Astrocyte (in vitro differentiated cells and primary cell): Measurements from ENCODE around the gene STRN. TPM values are rescaled to one million over a fixed set of nuclear protein-coding genes. Genes with fewer than 3 reads are reported as not detected.

Experiments used
- DNase-seq: peaks from one replicate; pipeline ENCODE4 v3.0.0-alpha.2; 2010; ENCODE audit warnings: low read depth
- FAIRE-seq: peaks from 2 replicates; lab custom pipeline; 2011; peaks lifted over from hg19 to GRCh38; lab: Jason Lieb, UNC
- H2AFZ ChIP-seq: 2 replicates; pipeline ENCODE4 v1.6.0; 2012; ENCODE audit warnings: low read depth, low read length, inconsistent platforms
- H3K27ac ChIP-seq: 2 replicates; pipeline ENCODE4 v1.5.1; 2011; ENCODE audit warnings: low read depth, low read length, inconsistent platforms
- H3K27me3 ChIP-seq: 2 replicates; pipeline ENCODE4 v1.6.0; 2011; ENCODE audit warnings: low read length, inconsistent platforms; ENCODE audit not compliant: insufficient read depth
- H3K36me3 ChIP-seq: 2 replicates; pipeline ENCODE4 v1.5.1; 2011; ENCODE audit warnings: low read length, inconsistent platforms; ENCODE audit not compliant: insufficient read depth
- H3K4me1 ChIP-seq: 2 replicates; pipeline ENCODE4 v1.5.1; 2011; ENCODE audit warnings: low read length, inconsistent platforms; ENCODE audit not compliant: insufficient read depth
- H3K4me2 ChIP-seq: 2 replicates; pipeline ENCODE4 v1.6.0; 2012; ENCODE audit warnings: low read length, inconsistent platforms
- H3K4me3 ChIP-seq: 2 replicates; pipeline ENCODE4 v1.5.1; 2011; ENCODE audit warnings: low read depth, mild to moderate bottlenecking, low read length, inconsistent platforms; ENCODE audit not compliant: insufficient read depth
- H3K79me2 ChIP-seq: 2 replicates; pipeline ENCODE4 v1.6.0; 2012; ENCODE audit warnings: mild to moderate bottlenecking, low read length, inconsistent platforms; ENCODE audit not compliant: insufficient read depth
- H3K9ac ChIP-seq: 2 replicates; pipeline ENCODE4 v1.6.0; 2012; ENCODE audit warnings: mild to moderate bottlenecking, low read length, inconsistent platforms
- H3K9me3 ChIP-seq: 2 replicates; pipeline ENCODE4 v1.5.1; 2012; ENCODE audit warnings: low read depth, mild to moderate bottlenecking, low read length, inconsistent platforms; ENCODE audit not compliant: insufficient read depth
- H4K20me1 ChIP-seq: 2 replicates; pipeline ENCODE4 v1.6.0; 2012; ENCODE audit warnings: low read length, inconsistent platforms; ENCODE audit not compliant: insufficient read depth
- H3K27ac Mint-ChIP-seq: one replicate; pipeline ENCODE4 v1.8.0; 2021; ENCODE audit warnings: mild to moderate bottlenecking, mixed read lengths; ENCODE audit not compliant: unreplicated experiment
- H3K27me3 Mint-ChIP-seq: one replicate; pipeline ENCODE4 v1.8.0; 2021; ENCODE audit warnings: low read depth, mixed read lengths; ENCODE audit not compliant: unreplicated experiment
- H3K36me3 Mint-ChIP-seq: one replicate; pipeline ENCODE4 v1.8.0; 2021; ENCODE audit warnings: low read depth, mixed read lengths; ENCODE audit not compliant: unreplicated experiment
- H3K4me1 Mint-ChIP-seq: one replicate; pipeline ENCODE4 v1.8.0; 2021; ENCODE audit warnings: low read depth, mixed read lengths; ENCODE audit not compliant: unreplicated experiment
- H3K4me3 Mint-ChIP-seq: one replicate; pipeline ENCODE4 v1.8.0; 2021; ENCODE audit warnings: mild to moderate bottlenecking, moderate library complexity, mixed read lengths; ENCODE audit not compliant: unreplicated experiment
- H3K9me3 Mint-ChIP-seq: one replicate; pipeline ENCODE4 v1.8.0; 2021; ENCODE audit warnings: mild to moderate bottlenecking, mixed read lengths; ENCODE audit not compliant: unreplicated experiment
- EZH2 ChIP-seq: IDR thresholded peaks from 2 replicates; pipeline ENCODE4 v1.6.1; 2012; ENCODE audit warnings: mild to moderate bottlenecking, low read length, inconsistent platforms; ENCODE audit not compliant: insufficient read depth
- total RNA-seq: library from RNA; stranded (reverse); gene quantifications from 2 replicates; pipeline ENCODE4 v1.2.1, GENCODE V29; 2021
- TF ChIP-seq, protein P1 (sequence below): IDR thresholded peaks from 2 replicates; pipeline ENCODE4 v1.5.1; 2011; ENCODE audit warnings: low read depth, mild to moderate bottlenecking, inconsistent platforms, low read length, moderate library complexity; ENCODE audit not compliant: insufficient read depth

The STRN gene
- total RNA-seq, 1 donor from 2014 or later = 25.6 TPM

DNA sequence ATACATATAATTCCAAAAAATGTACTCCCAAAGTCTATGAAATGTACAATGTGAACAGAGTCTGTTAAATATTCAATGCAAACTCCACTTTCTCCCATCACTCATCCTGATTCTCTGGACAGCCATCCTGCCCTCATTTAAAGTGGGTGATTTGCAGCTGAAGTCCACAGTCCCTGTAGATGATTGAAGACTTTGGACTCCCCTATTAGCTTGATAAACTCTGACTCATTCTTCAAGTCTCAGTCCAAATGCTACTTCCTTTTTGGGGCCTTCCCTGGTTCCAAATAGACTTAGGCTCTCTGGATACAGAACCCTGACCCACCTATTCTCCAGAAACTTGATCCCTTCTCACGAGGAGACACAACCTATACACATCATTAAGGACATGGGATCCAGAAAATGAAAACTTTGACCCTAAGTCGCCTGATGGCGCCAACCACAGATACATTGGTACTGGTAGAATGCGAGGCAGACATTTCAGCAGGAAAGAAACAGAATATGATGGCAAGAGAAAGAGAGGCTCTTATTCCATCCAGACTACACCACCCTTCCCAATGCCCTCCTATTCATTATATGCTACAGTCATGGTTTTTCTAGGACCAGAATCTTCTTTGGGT, 147.1 kb downstream of the STRN start:
- TF ChIP-seq, protein P1, sequence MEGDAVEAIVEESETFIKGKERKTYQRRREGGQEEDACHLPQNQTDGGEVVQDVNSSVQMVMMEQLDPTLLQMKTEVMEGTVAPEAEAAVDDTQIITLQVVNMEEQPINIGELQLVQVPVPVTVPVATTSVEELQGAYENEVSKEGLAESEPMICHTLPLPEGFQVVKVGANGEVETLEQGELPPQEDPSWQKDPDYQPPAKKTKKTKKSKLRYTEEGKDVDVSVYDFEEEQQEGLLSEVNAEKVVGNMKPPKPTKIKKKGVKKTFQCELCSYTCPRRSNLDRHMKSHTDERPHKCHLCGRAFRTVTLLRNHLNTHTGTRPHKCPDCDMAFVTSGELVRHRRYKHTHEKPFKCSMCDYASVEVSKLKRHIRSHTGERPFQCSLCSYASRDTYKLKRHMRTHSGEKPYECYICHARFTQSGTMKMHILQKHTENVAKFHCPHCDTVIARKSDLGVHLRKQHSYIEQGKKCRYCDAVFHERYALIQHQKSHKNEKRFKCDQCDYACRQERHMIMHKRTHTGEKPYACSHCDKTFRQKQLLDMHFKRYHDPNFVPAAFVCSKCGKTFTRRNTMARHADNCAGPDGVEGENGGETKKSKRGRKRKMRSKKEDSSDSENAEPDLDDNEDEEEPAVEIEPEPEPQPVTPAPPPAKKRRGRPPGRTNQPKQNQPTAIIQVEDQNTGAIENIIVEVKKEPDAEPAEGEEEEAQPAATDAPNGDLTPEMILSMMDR = no peak
- TF ChIP-seq EZH2 = no peak
- H3K27me3 ChIP-seq = peaks cover 4% of the 10 kb centered on the region
- FAIRE-seq = no peak

DNA sequence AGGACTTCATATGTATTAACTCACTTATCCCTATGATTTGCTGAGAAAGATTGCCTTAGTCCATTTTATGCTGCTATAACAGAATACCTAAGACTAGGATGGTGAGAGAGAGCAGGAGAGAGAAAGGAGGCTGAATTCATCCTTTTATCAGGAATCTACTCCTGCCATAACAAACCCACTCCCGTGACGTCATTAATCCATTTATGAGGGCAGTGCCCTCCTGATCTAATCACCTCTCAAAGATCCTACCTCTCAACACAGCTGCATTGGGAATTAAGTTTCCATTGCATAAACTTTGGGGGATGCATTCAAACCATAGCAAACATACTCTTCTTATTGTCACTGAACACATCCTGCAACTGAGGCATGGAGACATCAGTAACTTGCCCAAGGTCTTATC, 147.8 kb downstream of the STRN start:
- Mint-ChIP-seq H3K27me3 (peaks cover 3% of the 10 kb centered on the region), H3K9me3 (no peaks in the 10 kb centered on the region), H3K4me1 (no peaks in the 10 kb centered on the region), H3K36me3 (no peaks in the 10 kb centered on the region), H3K4me3 (no peak overlapping the region), H3K27ac (no peak overlapping the region)
- no peaks in the 10 kb centered on the region for H3K79me2 ChIP-seq
- peaks cover 4% of the 10 kb centered on the region for H3K27me3 ChIP-seq
- H3K9me3 ChIP-seq = no peaks in the 10 kb centered on the region
- H4K20me1 ChIP-seq = no peaks in the 10 kb centered on the region
- FAIRE-seq = no peak
- no peaks in the 10 kb centered on the region for H3K36me3 ChIP-seq
- H3K9ac ChIP-seq = no peak overlapping the region
- TF ChIP-seq EZH2 = no peak
- no peak overlapping the region for H2AFZ ChIP-seq
- H3K4me2 ChIP-seq = no peak overlapping the region
- H3K4me1 ChIP-seq = no peaks in the 10 kb centered on the region
- no peak overlapping the region for H3K27ac ChIP-seq
- no peak overlapping the region for H3K4me3 ChIP-seq
- DNase-seq = no peak

More for the DNA sequence above, 147.1 kb downstream of the STRN start:
- Mint-ChIP-seq H3K9me3 (peaks cover 2% of the 10 kb centered on the region), H3K36me3 (no peaks in the 10 kb centered on the region), H3K4me3 (no peak overlapping the region), H3K27ac (no peak overlapping the region), H3K27me3 (peaks cover 3% of the 10 kb centered on the region), H3K4me1 (no peaks in the 10 kb centered on the region)
- Histone ChIP-seq H3K79me2 (no peaks in the 10 kb centered on the region), H3K27ac (no peak overlapping the region), H3K9ac (no peak overlapping the region), H3K36me3 (no peaks in the 10 kb centered on the region), H3K4me1 (no peaks in the 10 kb centered on the region), H3K4me3 (no peak overlapping the region), H3K4me2 (no peak overlapping the region), H3K9me3 (no peaks in the 10 kb centered on the region), H4K20me1 (no peaks in the 10 kb centered on the region), H2AFZ (no peak overlapping the region)
- no peak for DNase-seq

DNA sequence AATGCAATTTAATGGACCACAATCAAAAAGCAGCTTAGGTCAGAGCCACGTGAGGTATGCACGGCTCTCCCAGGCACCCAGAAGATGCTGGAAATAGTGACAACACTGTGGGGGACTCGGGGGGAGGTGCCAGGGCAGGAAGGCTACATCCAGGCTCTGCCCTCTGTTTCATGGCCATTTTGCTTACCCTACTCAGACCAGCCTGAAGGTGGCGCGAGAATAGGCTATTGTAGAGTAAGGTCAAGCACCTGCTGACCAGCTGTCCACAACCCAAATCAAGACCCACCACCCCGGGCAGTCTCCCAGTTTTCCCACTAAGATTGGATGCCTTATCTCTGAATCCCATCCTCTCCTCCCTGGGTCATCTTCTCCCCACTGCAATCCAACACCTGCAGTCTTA, 154.1 kb downstream of the STRN start:
- Mint-ChIP-seq H3K4me3 (no peak overlapping the region), H3K4me1 (no peaks in the 10 kb centered on the region), H3K9me3 (peaks cover 2% of the 10 kb centered on the region), H3K27me3 (peaks cover 5% of the 10 kb centered on the region), H3K36me3 (no peaks in the 10 kb centered on the region), H3K27ac (no peak overlapping the region)
- no peak overlapping the region for H3K4me2 ChIP-seq
- H3K4me3 ChIP-seq = no peak overlapping the region
- H2AFZ ChIP-seq = no peak overlapping the region
- H3K9ac ChIP-seq = no peak overlapping the region
- H3K4me1 ChIP-seq = no peaks in the 10 kb centered on the region
- no peak for DNase-seq
- H3K36me3 ChIP-seq = no peaks in the 10 kb centered on the region
- no peaks in the 10 kb centered on the region for H3K9me3 ChIP-seq
- H3K27ac ChIP-seq = no peak overlapping the region
- no peak for FAIRE-seq
- no peaks in the 10 kb centered on the region for H3K27me3 ChIP-seq
- no peaks in the 10 kb centered on the region for H3K79me2 ChIP-seq
- no peaks in the 10 kb centered on the region for H4K20me1 ChIP-seq
- TF ChIP-seq, protein P1 = no peak
- no peak for TF ChIP-seq EZH2
